Lower leg skin (tissue), 3 donors: Measurements from ENCODE around the gene CCDC74B.
"Not testable (repeated sequence)": the region's sequence is repeated elsewhere in the genome, so short reads cannot be mapped to it uniquely, and the experiment has no call there.

Source experiments
- CTCF ChIP-seq, 3 donors: fragments of 450-650 bp; IDR thresholded peaks; one replicate each; pipeline ENCODE4 v1.5.1; 2016; ENCODE audit warnings: antibody characterized with exemption in 3 of 3, mild to moderate bottlenecking in 3 of 3, moderate library complexity in 2 of 3
- POLR2A ChIP-seq, 2 donors: fragments of 450-650 bp; IDR thresholded peaks; one replicate each; pipeline ENCODE4 v1.6.1; 2016 to 2017; ENCODE audit warnings: antibody characterized with exemption in 2 of 2, mild to moderate bottlenecking in 1 of 2, moderate library complexity in 1 of 2

- TF ChIP-seq CTCF, POLR2A (IDR thresholded peaks at IDR 0.05): not testable (repeated sequence)
Observed at GRCh38 chr2:130191319-130191718, 46.4 kb upstream of the CCDC74B start.
